Mucosa of descending colon (tissue), 3 donors: ENCODE results near the gene SNX17. TPM values are rescaled to one million over a fixed set of nuclear protein-coding genes. Genes with fewer than 3 reads are reported as not detected.

Source experiments
- ATAC-seq: fragments of 200-7000 bp; cut with Tn5 transposase; one replicate; pipeline ENCODE4 v1.9.1; 2020; ENCODE audit warnings: mild to moderate bottlenecking, moderate library complexity
- DNase-seq, 3 donors: peaks; one replicate each; pipeline ENCODE4 v3.0.0-alpha.2; 2020
- H3K36me3 ChIP-seq: fragments of 200-600 bp; one replicate; pipeline ENCODE4 v1.8.0; 2021; ENCODE audit warnings: low read depth, mild to moderate bottlenecking
- H3K4me1 ChIP-seq: fragments of 200-600 bp; one replicate; pipeline ENCODE4 v1.8.0; 2021; ENCODE audit warnings: low read depth, mild to moderate bottlenecking
- H3K4me3 ChIP-seq: fragments of 200-600 bp; one replicate; pipeline ENCODE4 v1.8.0; 2021; ENCODE audit warnings: mild to moderate bottlenecking
- H3K9me3 ChIP-seq: fragments of 200-600 bp; one replicate; pipeline ENCODE4 v1.8.0; 2021; ENCODE audit warnings: mild to moderate bottlenecking
- CTCF ChIP-seq: fragments of 200-600 bp; IDR thresholded peaks from one replicate; pipeline ENCODE4 v1.8.0; 2022; ENCODE audit warnings: antibody characterized with exemption, mild to moderate bottlenecking
- intact Hi-C, 2 donors: fragments of 100-400 bp; cut with DNase I in 1 of 2; cut with micrococcal nuclease in 1 of 2; formaldehyde crosslinking; loops; one replicate each; pipeline versions ENCODE4 v1.11.0 to v1.11.1; 2022; cut with DNase I, micrococcal nuclease
- total RNA-seq, 3 donors: library from RNA; stranded (reverse); fragmentation: NEBNext Ultra II Directional in 2 of 3; extraction: Animal tissue kit (Norgen Biotek cat#: 25700) in 2 of 3; gene quantifications; one replicate each; pipeline versions ENCODE4 v1.2.1 to v1.2.4, GENCODE V29; 2021 to 2023
- donor health status: DM: no; HTN: no; CAD: no; lungs with moderate emphysema.
- donor health status: DM: no; HTN: no; CAD: no.
- donor health status: DM: no; HTN: yes; CAD: no.

The SNX17 gene
- total RNA-seq, 3 donors from 2014 or later, result 85.5 to 94.4 (median 91.0) TPM

DNA sequence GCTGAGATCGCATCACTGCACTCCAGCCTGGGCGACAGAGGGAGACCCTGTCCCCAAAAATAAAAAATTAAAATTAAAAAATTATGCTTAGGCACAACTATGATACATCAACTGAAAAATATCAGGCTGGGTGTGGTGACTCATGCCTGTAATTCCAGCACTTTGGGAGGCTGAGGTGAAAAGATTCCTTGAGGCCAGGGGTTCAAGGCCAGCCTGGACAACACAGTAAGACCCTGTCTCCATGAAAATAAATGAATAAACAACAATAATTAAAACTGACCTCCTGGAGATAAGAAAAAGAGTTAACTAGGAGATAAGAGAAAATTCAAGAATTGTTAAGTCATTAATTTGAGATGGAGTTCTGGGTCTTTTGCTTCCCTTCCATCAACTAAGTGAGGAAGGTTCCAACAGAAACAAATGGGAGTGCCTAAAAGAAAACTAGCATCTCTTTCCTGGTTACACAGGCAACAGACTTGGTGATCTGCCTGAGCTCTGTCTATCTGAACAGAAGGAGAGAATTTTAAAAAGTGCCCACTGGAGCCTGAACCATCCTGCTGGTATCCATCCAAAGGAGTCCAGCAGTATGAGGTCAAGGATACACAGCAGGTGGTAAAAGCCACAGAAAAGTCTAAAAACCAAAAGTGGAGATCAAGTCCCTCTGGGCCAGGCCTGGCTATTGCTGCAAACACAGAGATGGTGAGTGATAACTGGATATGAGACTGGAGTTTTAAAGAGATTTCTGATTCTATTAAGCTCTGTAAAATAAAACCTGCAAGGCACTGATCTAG, 30.1 kb downstream of the SNX17 start:
- Histone ChIP-seq H3K4me3 (no peak overlapping the region), H3K4me1 (no peaks in the 10 kb centered on the region), H3K9me3 (no peaks in the 10 kb centered on the region), H3K36me3 (no peaks in the 10 kb centered on the region)
- DNase-seq (no peak), ATAC-seq (no peak)
- intact Hi-C loops, result no loop called here
- no peak for TF ChIP-seq CTCF

- peak in 1 of 3 donors; percentile 65 for DNase-seq
Measured at GRCh38 chr2:27407798-27408491, 37.5 kb downstream of the SNX17 start.

DNA sequence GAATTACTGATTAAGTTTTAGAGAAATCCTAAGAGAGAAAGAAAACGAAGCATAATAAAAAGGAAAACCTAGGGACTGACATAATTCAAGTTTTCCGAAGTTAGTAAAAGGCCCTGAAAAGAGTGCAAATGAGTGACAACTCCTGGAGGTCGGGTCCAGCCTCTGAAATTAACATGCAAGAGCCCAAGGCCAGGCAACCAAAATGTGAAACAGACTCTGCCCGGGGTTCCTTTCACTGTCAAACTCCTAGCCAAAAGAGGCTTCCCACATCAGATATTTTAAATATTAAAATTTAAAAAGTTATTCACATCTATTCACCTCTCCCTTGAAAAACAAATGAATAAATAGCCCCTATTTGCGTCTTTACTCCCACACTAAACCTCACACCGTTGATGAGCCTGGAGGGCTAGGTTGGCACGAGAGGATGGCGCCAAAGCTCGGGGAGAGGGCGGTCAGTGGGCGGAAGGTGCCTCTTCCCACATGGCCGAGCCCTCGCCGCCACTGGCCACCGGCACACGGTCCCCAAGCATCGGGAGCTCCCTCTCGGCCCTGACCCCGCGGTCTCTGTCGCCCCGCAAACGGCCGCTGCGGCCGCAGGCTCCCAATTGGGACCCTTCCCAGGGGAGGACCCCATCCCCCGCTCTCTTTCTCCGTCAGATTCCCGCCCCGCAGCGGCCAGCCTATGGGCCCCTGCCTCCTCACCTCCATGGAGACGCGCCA, 38.3 kb downstream of the SNX17 start:
- H3K9me3 ChIP-seq, result no peaks in the 10 kb centered on the region
- peaks cover 15% of the 10 kb centered on the region for H3K4me1 ChIP-seq
- DNase-seq (peak in 1 of 3 donors; percentile 35), ATAC-seq (peak; percentile 60)
- H3K4me3 ChIP-seq, result peak overlapping the region; percentile 71
- H3K36me3 ChIP-seq, result no peaks in the 10 kb centered on the region
- TF ChIP-seq CTCF, result no peak
- intact Hi-C loops, result no loop called here

More at GRCh38 chr2:27407798-27408491, 37.5 kb downstream of the SNX17 start:
- Histone ChIP-seq H3K4me3 (no peak overlapping the region), H3K36me3 (no peaks in the 10 kb centered on the region), H3K4me1 (peaks cover 15% of the 10 kb centered on the region), H3K9me3 (no peaks in the 10 kb centered on the region)
- no peak for TF ChIP-seq CTCF
- intact Hi-C loops, result no loop called here
- no peak for ATAC-seq

- ATAC-seq (peak; percentile 99), DNase-seq (peak; percentile 97 to 99 (median 98))
- no peak for TF ChIP-seq CTCF
- intact Hi-C loops, result no loop called here
- Histone ChIP-seq H3K36me3 (no peaks in the 10 kb centered on the region), H3K9me3 (no peaks in the 10 kb centered on the region), H3K4me1 (peaks cover 15% of the 10 kb centered on the region), H3K4me3 (peak within 1 kb of the TSS; percentile 71)
Measured at GRCh38 chr2:27409321-27410073, 39.1 kb downstream of the SNX17 start, which contains the start of gene PPM1G. Gene PPM1G, minus strand, starts transcription at chr2:27409591. Its CDS starts 169 bp downstream, at chr2:27409422.
